Tibial nerve (tissue), 4 donors: Measurements from ENCODE around the gene FETUB. TPM values are rescaled to one million over a fixed set of nuclear protein-coding genes. Genes with fewer than 3 reads are reported as not detected.

ENCODE experiments used
- DNase-seq, 2 donors: peaks; one replicate each; pipeline ENCODE4 v3.0.0-alpha.2; 2019; ENCODE audit warnings: low spot score in 2 of 2
- H3K27ac ChIP-seq, 4 donors: fragments of 200-600 bp; sonication (generic) in 3 of 4; one replicate each; pipeline ENCODE4 v1.5.1; 2017 to 2019; ENCODE audit warnings: mild to moderate bottlenecking in 1 of 4
- H3K27me3 ChIP-seq, 2 donors: fragments of 200-600 bp; sonication (generic) in 1 of 2; one replicate each; pipeline versions ENCODE4 v1.5.1 to v1.6.0; 2017 to 2019
- H3K36me3 ChIP-seq, 3 donors: fragments of 200-600 bp; sonication (generic); one replicate each; pipeline ENCODE4 v1.5.1; 2018 to 2019
- H3K4me1 ChIP-seq, 4 donors: fragments of 200-600 bp; sonication (generic) in 3 of 4; one replicate each; pipeline ENCODE4 v1.5.1; 2017 to 2019
- H3K4me3 ChIP-seq, 4 donors: fragments of 200-600 bp; sonication (generic) in 3 of 4; one replicate each; pipeline ENCODE4 v1.5.1; 2017 to 2019; ENCODE audit warnings: mild to moderate bottlenecking in 1 of 4, moderate library complexity in 1 of 4
- H3K9me3 ChIP-seq, 4 donors: fragments of 200-600 bp; sonication (generic) in 3 of 4; one replicate each; pipeline ENCODE4 v1.5.1; 2017 to 2019
- EP300 ChIP-seq, 2 donors: sonication (generic); formaldehyde crosslinking; IDR thresholded peaks; one replicate each; pipeline ENCODE4 v1.6.1; 2017; ENCODE audit warnings: antibody characterized with exemption in 2 of 2, mild to moderate bottlenecking in 1 of 2
- POLR2A ChIP-seq, 2 donors: fragments of 450-650 bp; IDR thresholded peaks; one replicate each; pipeline ENCODE4 v1.6.1; 2017; ENCODE audit warnings: antibody characterized with exemption in 2 of 2, mild to moderate bottlenecking in 2 of 2, moderate library complexity in 2 of 2
- WGBS, 2 donors: methylation state at CpG; one replicate each; pipeline ENCODE4 v1.1.5; 2018; 5-methylcytosine and 5-hydroxymethylcytosine counted together
- total RNA-seq, 4 donors: library from RNA; depleted of rRNA; stranded (reverse); fragments of >200 nt; gene quantifications; one replicate each; pipeline ENCODE4 v1.1.0, GENCODE V29; 2016
- TF ChIP-seq, protein P1 (sequence below), 5 experiments: fragments of 200-600 bp in 3 of 5; fragments of 450-650 bp in 2 of 5; sonication (generic) in 3 of 5; IDR thresholded peaks; one replicate each; pipeline ENCODE4 v1.5.1; 2016 to 2019; ENCODE audit warnings: antibody characterized with exemption in 5 of 5, mild to moderate bottlenecking in 3 of 5, moderate library complexity in 2 of 5

The FETUB gene
- total RNA-seq, 4 donors from 2014 or later: not detected

DNA sequence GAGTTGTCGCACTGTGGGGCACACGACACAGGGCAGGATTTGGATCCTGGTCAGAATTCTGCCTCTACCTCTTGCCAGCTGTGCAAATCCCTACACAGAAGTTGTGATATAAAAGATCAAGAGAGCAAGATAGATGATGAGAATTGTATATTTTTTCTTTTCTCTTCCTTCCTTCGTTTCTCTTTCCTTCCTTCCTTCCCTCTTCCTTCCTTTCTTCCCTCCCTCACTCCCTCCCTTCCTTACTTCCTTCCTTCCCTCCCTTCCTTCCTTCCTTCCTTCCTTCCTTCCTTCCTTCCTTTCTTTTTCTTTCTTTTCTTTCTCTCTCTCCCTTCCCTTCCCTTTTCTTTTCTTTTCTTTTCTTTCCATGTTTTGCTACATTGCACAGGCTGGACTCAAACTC, 39.3 kb upstream of the FETUB start:
- WGBS, 2 donors: 67 to 74% methylated on average over 3 of the region's 3 CpGs
- DNase-seq: no peak
- no peaks in the 10 kb centered on the region for H3K27me3 ChIP-seq
- TF ChIP-seq EP300 (IDR thresholded peaks at IDR 0.05) (no peak), POLR2A (IDR thresholded peaks at IDR 0.05) (no peak)
- TF ChIP-seq, protein P1, sequence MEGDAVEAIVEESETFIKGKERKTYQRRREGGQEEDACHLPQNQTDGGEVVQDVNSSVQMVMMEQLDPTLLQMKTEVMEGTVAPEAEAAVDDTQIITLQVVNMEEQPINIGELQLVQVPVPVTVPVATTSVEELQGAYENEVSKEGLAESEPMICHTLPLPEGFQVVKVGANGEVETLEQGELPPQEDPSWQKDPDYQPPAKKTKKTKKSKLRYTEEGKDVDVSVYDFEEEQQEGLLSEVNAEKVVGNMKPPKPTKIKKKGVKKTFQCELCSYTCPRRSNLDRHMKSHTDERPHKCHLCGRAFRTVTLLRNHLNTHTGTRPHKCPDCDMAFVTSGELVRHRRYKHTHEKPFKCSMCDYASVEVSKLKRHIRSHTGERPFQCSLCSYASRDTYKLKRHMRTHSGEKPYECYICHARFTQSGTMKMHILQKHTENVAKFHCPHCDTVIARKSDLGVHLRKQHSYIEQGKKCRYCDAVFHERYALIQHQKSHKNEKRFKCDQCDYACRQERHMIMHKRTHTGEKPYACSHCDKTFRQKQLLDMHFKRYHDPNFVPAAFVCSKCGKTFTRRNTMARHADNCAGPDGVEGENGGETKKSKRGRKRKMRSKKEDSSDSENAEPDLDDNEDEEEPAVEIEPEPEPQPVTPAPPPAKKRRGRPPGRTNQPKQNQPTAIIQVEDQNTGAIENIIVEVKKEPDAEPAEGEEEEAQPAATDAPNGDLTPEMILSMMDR (IDR thresholded peaks at IDR 0.05): no peak
- H3K27ac ChIP-seq: no peak overlapping the region
- H3K4me3 ChIP-seq: no peak overlapping the region
- H3K36me3 ChIP-seq: no peaks in the 10 kb centered on the region
- no peaks in the 10 kb centered on the region for H3K4me1 ChIP-seq
- H3K9me3 ChIP-seq: no peaks in the 10 kb centered on the region

DNA sequence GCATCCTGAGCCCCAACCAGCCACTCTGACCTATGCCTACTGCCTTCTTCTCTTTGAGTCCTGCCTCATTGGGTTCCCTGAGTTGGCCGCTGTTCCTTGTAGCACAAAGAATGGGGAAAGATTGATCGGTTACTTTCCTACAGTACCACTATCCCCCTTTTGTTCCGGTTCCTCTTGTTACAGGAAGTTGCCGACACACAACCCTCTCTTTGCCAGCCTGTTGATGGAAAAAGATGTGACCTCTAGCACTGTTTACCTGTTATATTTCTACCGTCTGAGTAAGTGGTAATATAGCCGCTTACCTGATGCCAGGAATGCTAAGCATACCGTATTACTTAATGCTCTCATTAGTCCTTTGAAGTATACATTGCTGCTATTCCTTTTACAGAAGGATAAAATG, 37.0 kb upstream of the FETUB start:
- 81% methylated on average over 7 of the region's 7 CpGs for WGBS, 2 donors
- no peak for DNase-seq
- no peak for TF ChIP-seq EP300 (IDR thresholded peaks at IDR 0.05)
- TF ChIP-seq POLR2A (IDR thresholded peaks at IDR 0.05): no peak
- TF ChIP-seq, protein P1 (IDR thresholded peaks at IDR 0.05): no peak

DNA sequence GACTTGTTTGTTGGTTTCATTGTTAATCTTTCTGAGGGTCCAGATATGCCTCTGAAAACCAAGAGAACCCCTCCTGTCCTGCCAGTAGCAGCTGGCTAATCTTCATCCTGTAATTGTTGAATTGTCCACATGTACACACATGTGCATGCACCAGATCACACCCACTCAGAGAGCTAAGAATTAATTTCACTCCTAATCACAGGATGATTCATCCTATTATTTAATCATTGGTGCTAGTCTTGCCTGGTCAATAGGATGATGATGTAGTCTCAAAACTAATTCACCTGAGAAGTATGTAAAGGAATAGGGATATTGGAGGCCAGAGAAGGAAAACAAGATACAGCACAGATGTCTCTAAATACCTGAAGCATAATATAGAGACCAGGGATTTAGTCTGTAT, 35.1 kb upstream of the FETUB start:
- Histone ChIP-seq H3K27ac (no peak overlapping the region), H3K4me3 (no peak overlapping the region), H3K9me3 (no peaks in the 10 kb centered on the region), H3K27me3 (no peaks in the 10 kb centered on the region), H3K36me3 (no peaks in the 10 kb centered on the region), H3K4me1 (no peaks in the 10 kb centered on the region)
- TF ChIP-seq EP300 (IDR thresholded peaks at IDR 0.05) (no peak), POLR2A (IDR thresholded peaks at IDR 0.05) (no peak)
- TF ChIP-seq, protein P1 (IDR thresholded peaks at IDR 0.05): no peak
- DNase-seq: no peak

More for the DNA sequence above, 37.0 kb upstream of the FETUB start:
- Histone ChIP-seq H3K9me3 (no peaks in the 10 kb centered on the region), H3K36me3 (no peaks in the 10 kb centered on the region), H3K27ac (no peak overlapping the region), H3K27me3 (no peaks in the 10 kb centered on the region), H3K4me3 (no peak overlapping the region), H3K4me1 (no peaks in the 10 kb centered on the region)

DNA sequence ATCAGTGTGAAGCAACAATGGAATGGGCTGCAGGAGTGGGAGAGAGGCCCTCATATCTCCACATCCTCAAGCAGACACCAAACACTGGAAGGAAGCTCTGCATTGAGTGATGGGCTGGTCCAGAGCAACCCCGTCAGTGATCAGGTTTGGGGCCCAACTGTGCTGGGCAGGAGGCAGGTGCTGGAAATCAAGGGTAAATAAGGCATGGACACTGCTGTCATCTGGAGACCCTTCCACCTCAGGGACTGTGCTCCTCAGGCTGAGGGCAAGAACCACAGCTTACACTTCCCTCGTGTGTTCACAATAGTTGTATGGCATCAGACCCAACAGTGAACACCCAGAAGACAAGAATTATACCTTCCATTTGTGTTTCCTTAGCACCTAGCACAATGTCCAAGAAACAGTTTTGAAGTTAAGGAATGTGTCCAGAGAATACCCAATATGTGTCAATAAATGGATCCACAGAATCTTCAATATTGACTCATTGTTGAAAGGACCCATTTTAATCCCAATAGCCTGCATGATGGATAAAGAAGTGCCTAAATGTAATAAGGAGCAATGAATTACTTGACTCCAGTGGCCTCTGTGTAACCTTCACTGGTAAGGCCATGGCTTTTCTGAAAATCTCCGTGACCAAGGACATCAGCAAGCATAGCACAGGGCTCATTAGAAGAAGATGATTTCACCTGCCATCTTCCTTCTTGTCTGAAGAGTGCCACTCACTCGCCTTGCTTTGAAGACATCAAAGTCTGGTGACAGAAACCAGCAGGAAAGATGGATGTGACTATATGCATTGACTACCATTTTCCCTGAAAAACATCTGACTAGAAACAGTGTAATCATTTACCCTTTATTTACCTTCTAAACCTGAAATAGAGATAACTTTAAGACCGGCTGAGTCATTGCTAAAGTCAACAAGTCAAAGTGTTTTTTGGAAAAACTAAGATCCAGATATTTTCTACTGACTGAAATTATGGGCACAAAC, 34.3 kb upstream of the FETUB start:
- DNase-seq: no peak
- no peaks in the 10 kb centered on the region for H3K27me3 ChIP-seq
- TF ChIP-seq, protein P1 (IDR thresholded peaks at IDR 0.05): no peak
- TF ChIP-seq POLR2A (IDR thresholded peaks at IDR 0.05): no peak
- TF ChIP-seq EP300 (IDR thresholded peaks at IDR 0.05): no peak
- no peak overlapping the region for H3K4me3 ChIP-seq
- no peaks in the 10 kb centered on the region for H3K9me3 ChIP-seq
- H3K36me3 ChIP-seq: no peaks in the 10 kb centered on the region
- 87 to 89% methylated on average over 5 of the region's 5 CpGs for WGBS, 2 donors
- no peaks in the 10 kb centered on the region for H3K4me1 ChIP-seq
- H3K27ac ChIP-seq: no peak overlapping the region

DNA sequence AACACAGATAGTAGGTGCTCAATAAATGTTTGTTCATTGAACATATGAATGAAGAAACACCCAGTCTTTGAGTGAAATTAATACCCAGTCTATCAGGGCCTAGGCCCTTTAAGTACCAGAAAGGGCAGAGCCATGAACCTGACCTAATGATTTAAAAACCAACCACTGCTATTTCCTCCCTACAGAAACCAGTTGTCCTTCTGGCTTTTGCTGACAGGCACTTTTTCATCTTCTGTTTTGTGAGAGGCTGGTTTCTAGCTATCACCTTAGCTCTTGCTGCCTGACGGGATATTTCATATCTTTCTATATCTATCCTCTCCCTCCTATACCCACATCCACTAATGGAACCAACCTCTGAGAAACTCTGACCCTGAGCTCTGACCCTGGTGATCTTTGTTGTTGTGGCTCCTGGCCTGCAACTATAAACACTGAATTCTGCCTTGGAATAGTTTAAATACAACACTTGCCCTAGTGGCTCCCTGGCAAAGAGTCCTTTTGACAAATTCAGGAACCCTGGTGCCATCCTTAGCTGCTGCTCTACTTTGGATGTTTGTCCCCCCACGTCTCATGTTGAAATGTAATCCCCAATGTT, 31.5 kb upstream of the FETUB start:
- Histone ChIP-seq H3K36me3 (no peaks in the 10 kb centered on the region), H3K4me3 (no peak overlapping the region), H3K9me3 (no peaks in the 10 kb centered on the region), H3K4me1 (no peaks in the 10 kb centered on the region), H3K27me3 (peaks cover 0 to 14% of the 10 kb centered on the region in 2 donors), H3K27ac (no peak overlapping the region)
- 66 to 75% methylated on average over 2 of the region's 2 CpGs for WGBS, 2 donors
- no peak for DNase-seq
- no peak for TF ChIP-seq POLR2A (IDR thresholded peaks at IDR 0.05)
- TF ChIP-seq, protein P1 (IDR thresholded peaks at IDR 0.05): no peak
- TF ChIP-seq EP300 (IDR thresholded peaks at IDR 0.05): no peak
